ENCODE data around the gene PJA2. TPM values are rescaled to one million over a fixed set of nuclear protein-coding genes. Genes with fewer than 3 reads are reported as not detected.

PJA2 gene
- total RNA-seq, 1 experiment from 2014 or later, result 51.5 TPM

- TF ChIP-seq, protein P1, sequence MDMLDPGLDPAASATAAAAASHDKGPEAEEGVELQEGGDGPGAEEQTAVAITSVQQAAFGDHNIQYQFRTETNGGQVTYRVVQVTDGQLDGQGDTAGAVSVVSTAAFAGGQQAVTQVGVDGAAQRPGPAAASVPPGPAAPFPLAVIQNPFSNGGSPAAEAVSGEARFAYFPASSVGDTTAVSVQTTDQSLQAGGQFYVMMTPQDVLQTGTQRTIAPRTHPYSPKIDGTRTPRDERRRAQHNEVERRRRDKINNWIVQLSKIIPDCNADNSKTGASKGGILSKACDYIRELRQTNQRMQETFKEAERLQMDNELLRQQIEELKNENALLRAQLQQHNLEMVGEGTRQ (CRISPR knock-in tag; IDR thresholded peaks at IDR 0.05), result no peak
- TF ChIP-seq ZNF219 (CRISPR knock-in tag; IDR thresholded peaks at IDR 0.05; ENCODE audit: borderline replicate concordance) (no peak), AFF4 (CRISPR knock-in tag; IDR thresholded peaks at IDR 0.05; ENCODE audit: borderline replicate concordance) (no peak), E2F4 (CRISPR knock-in tag; IDR thresholded peaks at IDR 0.05; ENCODE audit: borderline replicate concordance, low read depth) (no peak)
- TF ChIP-seq, protein P2, sequence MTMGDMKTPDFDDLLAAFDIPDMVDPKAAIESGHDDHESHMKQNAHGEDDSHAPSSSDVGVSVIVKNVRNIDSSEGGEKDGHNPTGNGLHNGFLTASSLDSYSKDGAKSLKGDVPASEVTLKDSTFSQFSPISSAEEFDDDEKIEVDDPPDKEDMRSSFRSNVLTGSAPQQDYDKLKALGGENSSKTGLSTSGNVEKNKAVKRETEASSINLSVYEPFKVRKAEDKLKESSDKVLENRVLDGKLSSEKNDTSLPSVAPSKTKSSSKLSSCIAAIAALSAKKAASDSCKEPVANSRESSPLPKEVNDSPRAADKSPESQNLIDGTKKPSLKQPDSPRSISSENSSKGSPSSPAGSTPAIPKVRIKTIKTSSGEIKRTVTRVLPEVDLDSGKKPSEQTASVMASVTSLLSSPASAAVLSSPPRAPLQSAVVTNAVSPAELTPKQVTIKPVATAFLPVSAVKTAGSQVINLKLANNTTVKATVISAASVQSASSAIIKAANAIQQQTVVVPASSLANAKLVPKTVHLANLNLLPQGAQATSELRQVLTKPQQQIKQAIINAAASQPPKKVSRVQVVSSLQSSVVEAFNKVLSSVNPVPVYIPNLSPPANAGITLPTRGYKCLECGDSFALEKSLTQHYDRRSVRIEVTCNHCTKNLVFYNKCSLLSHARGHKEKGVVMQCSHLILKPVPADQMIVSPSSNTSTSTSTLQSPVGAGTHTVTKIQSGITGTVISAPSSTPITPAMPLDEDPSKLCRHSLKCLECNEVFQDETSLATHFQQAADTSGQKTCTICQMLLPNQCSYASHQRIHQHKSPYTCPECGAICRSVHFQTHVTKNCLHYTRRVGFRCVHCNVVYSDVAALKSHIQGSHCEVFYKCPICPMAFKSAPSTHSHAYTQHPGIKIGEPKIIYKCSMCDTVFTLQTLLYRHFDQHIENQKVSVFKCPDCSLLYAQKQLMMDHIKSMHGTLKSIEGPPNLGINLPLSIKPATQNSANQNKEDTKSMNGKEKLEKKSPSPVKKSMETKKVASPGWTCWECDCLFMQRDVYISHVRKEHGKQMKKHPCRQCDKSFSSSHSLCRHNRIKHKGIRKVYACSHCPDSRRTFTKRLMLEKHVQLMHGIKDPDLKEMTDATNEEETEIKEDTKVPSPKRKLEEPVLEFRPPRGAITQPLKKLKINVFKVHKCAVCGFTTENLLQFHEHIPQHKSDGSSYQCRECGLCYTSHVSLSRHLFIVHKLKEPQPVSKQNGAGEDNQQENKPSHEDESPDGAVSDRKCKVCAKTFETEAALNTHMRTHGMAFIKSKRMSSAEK (CRISPR knock-in tag; IDR thresholded peaks at IDR 0.05; ENCODE audit: borderline replicate concordance), result no peak
Observed at GRCh38 chr5:109350537-109351270, 59.1 kb downstream of the PJA2 start (continued).

GRCh38 chr5:109349388-109349787 is 60.4 kb downstream of the PJA2 start:
- H3K36me3 Mint-ChIP-seq, result peaks cover 14% of the 10 kb centered on the region
- H3K27ac Mint-ChIP-seq, result no peak overlapping the region
- H3K27me3 Mint-ChIP-seq (ENCODE audit: low read depth), result no peaks in the 10 kb centered on the region
- ChIA-PET CTCF (no interaction called here), POLR2A (no interaction called here)
- H3K4me3 Mint-ChIP-seq, result no peak overlapping the region
- DNase-seq (ENCODE audit: low spot score) (no peak), ATAC-seq (no peak)
- TF ChIP-seq, protein P3, sequence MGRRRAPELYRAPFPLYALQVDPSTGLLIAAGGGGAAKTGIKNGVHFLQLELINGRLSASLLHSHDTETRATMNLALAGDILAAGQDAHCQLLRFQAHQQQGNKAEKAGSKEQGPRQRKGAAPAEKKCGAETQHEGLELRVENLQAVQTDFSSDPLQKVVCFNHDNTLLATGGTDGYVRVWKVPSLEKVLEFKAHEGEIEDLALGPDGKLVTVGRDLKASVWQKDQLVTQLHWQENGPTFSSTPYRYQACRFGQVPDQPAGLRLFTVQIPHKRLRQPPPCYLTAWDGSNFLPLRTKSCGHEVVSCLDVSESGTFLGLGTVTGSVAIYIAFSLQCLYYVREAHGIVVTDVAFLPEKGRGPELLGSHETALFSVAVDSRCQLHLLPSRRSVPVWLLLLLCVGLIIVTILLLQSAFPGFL (CRISPR knock-in tag; IDR thresholded peaks at IDR 0.05; ENCODE audit: borderline replicate concordance), result no peak
- TF ChIP-seq MYBL2 (CRISPR knock-in tag; IDR thresholded peaks at IDR 0.05), result no peak
- H3K4me1 Mint-ChIP-seq, result no peaks in the 10 kb centered on the region
- H3K9me3 Mint-ChIP-seq, result no peaks in the 10 kb centered on the region

DNA sequence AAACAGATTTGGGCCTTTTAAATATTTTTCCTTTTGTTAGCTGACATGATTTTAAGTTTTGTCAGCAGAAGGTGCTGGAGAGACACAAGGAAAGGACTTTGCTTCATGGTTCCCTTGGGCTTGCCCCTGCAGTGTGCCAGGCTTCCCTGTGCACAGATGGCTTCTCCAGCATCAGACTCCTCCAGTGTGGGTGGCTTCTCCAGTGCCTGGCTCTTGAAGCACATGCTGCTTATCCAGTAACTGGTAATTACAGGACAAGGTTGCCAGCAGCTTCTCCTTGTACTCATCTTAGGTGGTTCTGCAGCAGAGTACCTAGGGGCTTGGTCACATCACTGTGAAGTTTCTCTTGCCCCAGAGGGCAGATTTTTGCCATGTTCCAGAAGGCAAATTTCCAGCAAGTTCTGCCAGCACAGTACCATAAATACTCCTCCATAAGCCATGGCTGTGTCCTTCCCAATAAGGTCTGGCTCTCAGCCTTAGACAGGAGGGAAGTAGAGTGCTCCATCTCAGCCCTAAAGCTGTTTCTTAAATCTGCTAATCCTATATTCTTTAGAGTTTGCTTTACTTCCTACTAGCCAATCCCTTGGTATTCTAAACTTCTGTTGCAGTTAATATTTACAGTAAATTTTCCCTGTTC is 62.4 kb downstream of the PJA2 start:
- Mint-ChIP-seq H3K4me3 (no peak overlapping the region), H3K9me3 (no peaks in the 10 kb centered on the region), H3K27me3 (ENCODE audit: low read depth) (no peaks in the 10 kb centered on the region), H3K4me1 (no peaks in the 10 kb centered on the region), H3K27ac (no peak overlapping the region), H3K36me3 (peaks cover 23% of the 10 kb centered on the region)
- DNase-seq (ENCODE audit: low spot score) (no peak), ATAC-seq (no peak)
- CTCF ChIA-PET, result no interaction called here
- POLR2A ChIA-PET, result no interaction called here
- TF ChIP-seq MXD4 (CRISPR knock-in tag; IDR thresholded peaks at IDR 0.05; ENCODE audit: borderline replicate concordance) (no peak), ZNF232 (CRISPR knock-in tag; IDR thresholded peaks at IDR 0.05) (no peak), ATF6 (CRISPR knock-in tag; IDR thresholded peaks at IDR 0.05) (no peak), SP1 (CRISPR knock-in tag; conservative IDR thresholded peaks at IDR 0.05) (no peak), IRF1 (CRISPR knock-in tag; IDR thresholded peaks at IDR 0.05) (no peak), HMGA2 (CRISPR knock-in tag; IDR thresholded peaks at IDR 0.05) (no peak), JAZF1 (CRISPR knock-in tag; IDR thresholded peaks at IDR 0.05) (no peak), TCF7 (CRISPR knock-in tag; IDR thresholded peaks at IDR 0.05; ENCODE audit: low read depth) (no peak), ZNF317 (CRISPR knock-in tag; IDR thresholded peaks at IDR 0.05; ENCODE audit: borderline replicate concordance, low read depth) (no peak), ZBTB21 (CRISPR knock-in tag; IDR thresholded peaks at IDR 0.05; ENCODE audit: borderline replicate concordance) (no peak)
